NCI-H1048 (cell line): ENCODE data around the gene PACSIN1.

ENCODE experiments used
- DNase-seq: peaks from one replicate; lab custom pipeline; 2025; lab: John Stamatoyannopoulos, UW

PACSIN1 gene

GRCh38 chr6:34527751-34528670, 62.1 kb downstream of the PACSIN1 start:
- no peak for DNase-seq

- no peak for DNase-seq
Observed at GRCh38 chr6:34528996-34529664, 63.3 kb downstream of the PACSIN1 start.

GRCh38 chr6:34529665-34530327, 63.9 kb downstream of the PACSIN1 start:
- DNase-seq = no peak

GRCh38 chr6:34530753-34531365, 65.0 kb downstream of the PACSIN1 start:
- no peak for DNase-seq

- DNase-seq = no peak
Observed at GRCh38 chr6:34531580-34532201, 65.8 kb downstream of the PACSIN1 start.

- DNase-seq = no peak
Observed at GRCh38 chr6:34532230-34532629, 66.4 kb downstream of the PACSIN1 start.

GRCh38 chr6:34534146-34534545, 68.3 kb downstream of the PACSIN1 start:
- no peak for DNase-seq

GRCh38 chr6:34534656-34535055, 68.8 kb downstream of the PACSIN1 start:
- DNase-seq = no peak

GRCh38 chr6:34535199-34535598, 69.3 kb downstream of the PACSIN1 start:
- DNase-seq = no peak

GRCh38 chr6:34535646-34536045, 69.8 kb downstream of the PACSIN1 start:
- no peak for DNase-seq

GRCh38 chr6:34536251-34536958, 70.5 kb downstream of the PACSIN1 start:
- no peak for DNase-seq

- no peak for DNase-seq
Observed at GRCh38 chr6:34536959-34537848, 71.3 kb downstream of the PACSIN1 start.

GRCh38 chr6:34537922-34538550, 72.2 kb downstream of the PACSIN1 start:
- no peak for DNase-seq

- DNase-seq = no peak
Observed at GRCh38 chr6:34538581-34538980, 72.7 kb downstream of the PACSIN1 start.

- no peak for DNase-seq
Observed at GRCh38 chr6:34539181-34539580, 73.3 kb downstream of the PACSIN1 start.

- DNase-seq = no peak
Observed at GRCh38 chr6:34540222-34540621, 74.3 kb downstream of the PACSIN1 start.

GRCh38 chr6:34540841-34541240, 75.0 kb downstream of the PACSIN1 start:
- no peak for DNase-seq

GRCh38 chr6:34543421-34543820, 77.5 kb downstream of the PACSIN1 start:
- DNase-seq = no peak

GRCh38 chr6:34544052-34544604, 78.3 kb downstream of the PACSIN1 start:
- no peak for DNase-seq
